Gastroesophageal sphincter (tissue), 4 donors: Measurements from ENCODE around the gene NDRG3. TPM values are rescaled to one million over a fixed set of nuclear protein-coding genes. Genes with fewer than 3 reads are reported as not detected.

ENCODE experiments used
- ATAC-seq: fragments of 150-250 bp; one replicate; pipeline ENCODE4 v1.9.1; 2016; ENCODE audit warnings: mild to moderate bottlenecking, moderate library complexity
- H3K27ac ChIP-seq, 4 donors: fragments of 200-600 bp; sonication (generic) in 3 of 4; 1 replicate in 3 of 4; 2 replicates in 1 of 4; pipeline ENCODE4 v1.5.1; 2016 to 2019
- H3K27me3 ChIP-seq: fragments of 200-600 bp; sonication (generic); one replicate; pipeline ENCODE4 v1.5.1; 2019
- H3K36me3 ChIP-seq, 2 donors: fragments of 200-600 bp; sonication (generic); one replicate each; pipeline ENCODE4 v1.5.1; 2019; ENCODE audit warnings: control low read depth in 1 of 2
- H3K4me1 ChIP-seq, 3 donors: fragments of 200-600 bp; sonication (generic); 1 replicate in 2 of 3; 2 replicates in 1 of 3; pipeline ENCODE4 v1.5.1; 2016 to 2019; ENCODE audit warnings: control low read depth in 2 of 3
- H3K4me3 ChIP-seq, 2 donors: fragments of 200-600 bp; sonication (generic); one replicate each; pipeline ENCODE4 v1.5.1; 2019; ENCODE audit warnings: mild to moderate bottlenecking in 1 of 2, moderate library complexity in 1 of 2
- H3K9me3 ChIP-seq, 3 donors: fragments of 200-600 bp; sonication (generic); one replicate each; pipeline ENCODE4 v1.5.1; 2017 to 2019; ENCODE audit warnings: control low read depth in 2 of 3
- EP300 ChIP-seq: sonication (generic); formaldehyde crosslinking; IDR thresholded peaks from one replicate; pipeline ENCODE4 v1.6.1; 2017; ENCODE audit warnings: antibody characterized with exemption, mild to moderate bottlenecking
- POLR2A ChIP-seq, 2 donors: fragments of 450-650 bp; IDR thresholded peaks; one replicate each; pipeline ENCODE4 v1.6.1; 2017; ENCODE audit warnings: antibody characterized with exemption in 2 of 2, mild to moderate bottlenecking in 2 of 2, moderate library complexity in 1 of 2
- POLR2AphosphoS5 ChIP-seq: sonication (generic); formaldehyde crosslinking; IDR thresholded peaks from one replicate; pipeline ENCODE4 v1.6.1; 2017; ENCODE audit warnings: antibody characterized with exemption
- WGBS, 2 donors: methylation state at CpG; one replicate each; pipeline ENCODE4 v1.1.5; 2018; ENCODE audit warnings: low coverage in 1 of 2; 5-methylcytosine and 5-hydroxymethylcytosine counted together
- total RNA-seq, 4 donors: library from RNA; depleted of rRNA; stranded (reverse); fragments of >200 nt; gene quantifications; one replicate each; pipeline ENCODE4 v1.1.0, GENCODE V29; 2016
- TF ChIP-seq, protein P1 (sequence below), 4 experiments: fragments of 200-600 bp in 2 of 4; fragments of 450-650 bp in 2 of 4; sonication (generic) in 1 of 4; IDR thresholded peaks; one replicate each; pipeline ENCODE4 v1.5.1; 2017 to 2019; ENCODE audit warnings: antibody characterized with exemption in 4 of 4, mild to moderate bottlenecking in 2 of 4, moderate library complexity in 2 of 4

Gene NDRG3
- 10 to 100 TPM; 13.3 to 37.1 (median 26.0) TPM for total RNA-seq

DNA sequence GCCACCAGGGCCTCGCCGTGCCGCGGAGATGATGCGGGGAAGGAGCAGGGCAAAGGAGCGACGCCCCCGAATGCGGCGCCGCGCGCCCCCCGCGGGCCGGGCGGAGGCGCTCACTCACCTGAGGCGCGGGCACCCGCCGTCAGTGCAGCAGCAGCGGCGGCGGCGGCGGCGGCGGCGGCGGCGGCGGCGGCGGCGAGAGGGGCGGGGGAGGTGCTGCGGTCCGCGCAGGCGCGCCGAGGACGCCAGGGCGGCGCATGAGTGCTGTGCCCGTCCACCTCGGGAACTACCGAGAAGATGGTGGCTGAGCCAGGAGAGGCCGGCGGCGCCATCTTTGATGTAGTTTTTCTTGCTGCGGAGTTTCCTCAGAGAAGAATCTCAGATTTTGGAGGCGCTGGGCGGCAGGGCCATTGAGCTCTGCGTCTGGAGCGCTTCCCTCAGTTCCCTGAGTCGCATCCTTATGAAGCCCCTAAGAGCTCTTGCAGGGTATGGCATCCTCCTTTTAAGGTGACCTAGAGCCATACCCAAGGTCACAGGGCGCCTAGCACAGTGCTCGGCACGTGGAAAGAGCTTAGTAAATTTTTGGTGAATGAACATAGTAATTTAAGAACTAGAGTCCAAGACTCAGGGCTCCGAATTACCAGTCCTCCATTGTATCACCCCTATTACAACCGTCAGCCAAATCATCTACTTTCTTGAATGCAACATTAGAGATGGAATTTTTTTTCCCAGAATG is at the start of gene NDRG3:
Gene NDRG3, minus strand, starts transcription at position 164 of the 733 bp plus-strand sequence. CDS start 24,355 bp downstream, outside the sequence.
- Histone ChIP-seq H3K4me1 (peaks cover 0 to 22% (median 0%) of the 10 kb centered on the region in 3 donors), H3K27me3 (no peaks in the 10 kb centered on the region), H3K4me3 (peak within 1 kb of the TSS; percentile 84 to 93), H3K27ac (peak within 1 kb of the TSS in 3 of 4 donors; percentile 75 to 83 (median 77)), H3K36me3 (no peaks in the 10 kb centered on the region), H3K9me3 (no peaks in the 10 kb centered on the region)
- WGBS, 2 donors: 5 to 40% methylated on average over 1 to 7 of the region's 63 CpGs
- TF ChIP-seq, protein P1, sequence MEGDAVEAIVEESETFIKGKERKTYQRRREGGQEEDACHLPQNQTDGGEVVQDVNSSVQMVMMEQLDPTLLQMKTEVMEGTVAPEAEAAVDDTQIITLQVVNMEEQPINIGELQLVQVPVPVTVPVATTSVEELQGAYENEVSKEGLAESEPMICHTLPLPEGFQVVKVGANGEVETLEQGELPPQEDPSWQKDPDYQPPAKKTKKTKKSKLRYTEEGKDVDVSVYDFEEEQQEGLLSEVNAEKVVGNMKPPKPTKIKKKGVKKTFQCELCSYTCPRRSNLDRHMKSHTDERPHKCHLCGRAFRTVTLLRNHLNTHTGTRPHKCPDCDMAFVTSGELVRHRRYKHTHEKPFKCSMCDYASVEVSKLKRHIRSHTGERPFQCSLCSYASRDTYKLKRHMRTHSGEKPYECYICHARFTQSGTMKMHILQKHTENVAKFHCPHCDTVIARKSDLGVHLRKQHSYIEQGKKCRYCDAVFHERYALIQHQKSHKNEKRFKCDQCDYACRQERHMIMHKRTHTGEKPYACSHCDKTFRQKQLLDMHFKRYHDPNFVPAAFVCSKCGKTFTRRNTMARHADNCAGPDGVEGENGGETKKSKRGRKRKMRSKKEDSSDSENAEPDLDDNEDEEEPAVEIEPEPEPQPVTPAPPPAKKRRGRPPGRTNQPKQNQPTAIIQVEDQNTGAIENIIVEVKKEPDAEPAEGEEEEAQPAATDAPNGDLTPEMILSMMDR (IDR thresholded peaks at IDR 0.05): peak in 3 of 4 experiments; percentile 17 to 27 (median 22)
- TF ChIP-seq POLR2AphosphoS5: peak; percentile 15
- TF ChIP-seq POLR2A (IDR thresholded peaks at IDR 0.05): no peak
- TF ChIP-seq EP300: no peak
- peak; percentile 100 for ATAC-seq

DNA sequence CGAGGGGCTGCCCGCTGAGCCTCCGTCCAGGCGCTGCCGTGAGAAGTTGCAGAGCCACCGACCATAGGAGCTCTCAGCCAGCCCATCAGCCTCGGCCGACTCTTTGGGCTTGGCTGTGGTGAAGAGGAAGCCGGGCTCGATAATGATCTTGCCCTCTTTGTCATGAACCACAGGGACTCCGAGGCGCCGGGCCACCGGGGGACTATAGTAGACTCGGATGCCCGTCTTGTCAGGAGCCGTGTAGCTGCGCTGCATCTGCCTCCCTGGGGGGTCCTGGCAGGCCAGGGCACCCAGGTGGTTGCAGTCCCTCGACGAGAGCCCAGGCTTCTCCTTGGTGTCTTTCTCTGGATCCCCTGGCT is 48.2 kb upstream of the NDRG3 start:
- no peak for ATAC-seq
- H3K27ac ChIP-seq: no peak overlapping the region
- WGBS, 2 donors: 82% methylated on average over 3 of the region's 20 CpGs; no CpG with 5 or more reads in 1 of the 2 donors
- TF ChIP-seq, protein P1 (IDR thresholded peaks at IDR 0.05): no peak
- H3K27me3 ChIP-seq: no peaks in the 10 kb centered on the region
- no peaks in the 10 kb centered on the region for H3K9me3 ChIP-seq
- H3K4me3 ChIP-seq: no peak overlapping the region
- peaks cover 4 to 90% of the 10 kb centered on the region in 2 donors for H3K36me3 ChIP-seq
- H3K4me1 ChIP-seq: peaks cover 0 to 15% (median 0%) of the 10 kb centered on the region in 3 donors

DNA sequence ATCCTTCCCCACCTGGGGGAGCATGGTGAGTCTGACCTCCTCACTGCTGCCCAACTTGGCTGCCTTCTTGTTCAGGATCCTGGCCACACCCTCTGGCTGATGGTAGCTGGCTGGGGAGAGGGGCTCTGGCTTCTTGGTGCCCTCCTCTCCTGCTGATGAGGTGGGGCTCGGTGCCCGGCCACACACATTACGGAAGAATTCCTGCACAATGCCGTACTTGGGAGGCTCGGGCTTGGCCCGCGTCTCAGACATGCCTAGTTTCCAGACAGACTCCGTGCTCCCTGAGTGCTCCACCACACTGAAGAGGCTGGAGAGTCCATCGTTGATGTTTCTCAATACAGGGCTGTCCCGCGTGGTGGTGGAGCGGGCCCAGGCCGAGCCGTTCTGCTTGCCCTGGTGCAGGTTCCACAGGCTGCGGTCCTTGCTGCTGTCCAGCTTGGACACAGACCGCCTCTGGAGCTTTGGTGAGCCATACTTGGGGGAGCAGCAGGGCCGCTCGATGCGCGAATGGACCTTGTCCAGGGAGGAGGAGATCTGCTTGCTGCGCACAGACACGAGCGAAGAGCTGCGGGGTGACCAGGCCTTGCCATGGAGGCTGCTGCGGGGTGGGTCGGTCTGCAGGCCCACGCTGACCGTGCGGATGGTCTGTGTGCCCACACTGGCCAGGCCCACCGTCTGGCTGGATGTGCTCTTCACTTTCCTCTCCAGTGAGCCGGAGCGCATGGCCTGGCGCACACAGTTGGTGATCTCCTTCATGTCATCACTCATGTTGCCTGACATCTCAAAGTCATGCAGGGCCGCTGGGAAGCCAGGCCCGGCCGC is 47.6 kb upstream of the NDRG3 start:
- ATAC-seq: no peak
- H3K36me3 ChIP-seq: peaks cover 4 to 90% of the 10 kb centered on the region in 2 donors

DNA sequence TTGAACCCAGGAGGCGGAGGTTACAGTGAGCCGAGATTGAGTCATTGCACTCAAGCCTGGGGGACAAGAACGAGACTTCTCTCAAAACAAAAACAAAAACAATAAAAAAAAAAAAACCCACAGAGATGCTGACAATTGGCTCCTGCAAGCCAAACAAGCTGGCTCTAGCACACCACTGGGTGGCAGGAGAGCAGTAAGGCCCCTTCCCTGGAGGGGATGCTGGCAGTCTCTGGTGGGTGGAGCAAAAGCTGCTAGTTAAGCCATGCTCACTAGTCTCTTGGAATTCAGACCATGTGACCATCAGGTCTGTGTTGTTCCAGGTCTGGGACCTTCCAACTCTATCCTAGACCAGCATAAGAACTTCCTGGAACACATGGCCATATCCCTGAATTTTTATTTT is 46.5 kb upstream of the NDRG3 start:
- Histone ChIP-seq H3K27me3 (no peaks in the 10 kb centered on the region), H3K36me3 (peaks cover 4 to 85% of the 10 kb centered on the region in 2 donors), H3K4me3 (no peak overlapping the region), H3K27ac (no peak overlapping the region), H3K9me3 (no peaks in the 10 kb centered on the region), H3K4me1 (peaks cover 0 to 15% (median 0%) of the 10 kb centered on the region in 3 donors)
- ATAC-seq: peak; percentile 85
- TF ChIP-seq EP300 (no peak), POLR2A (IDR thresholded peaks at IDR 0.05) (no peak), POLR2AphosphoS5 (no peak)
- TF ChIP-seq, protein P1 (IDR thresholded peaks at IDR 0.05): peak in 3 of 4 experiments; percentile 9 to 53 (median 39)
- whole genome bisulfite sequencing, 2 donors: 70% methylated on average over 3 of the region's 3 CpGs; no CpG with 5 or more reads in 1 of the 2 donors

More for the DNA sequence above, 47.6 kb upstream of the NDRG3 start:
- no peak for TF ChIP-seq POLR2A (IDR thresholded peaks at IDR 0.05)
- TF ChIP-seq POLR2AphosphoS5: no peak
- no peak for TF ChIP-seq EP300
- TF ChIP-seq, protein P1 (IDR thresholded peaks at IDR 0.05): no peak
- no CpG with 5 or more reads among the region's 36 CpGs for WGBS, 2 donors
- Histone ChIP-seq H3K27ac (no peak overlapping the region), H3K4me3 (no peak overlapping the region), H3K9me3 (no peaks in the 10 kb centered on the region), H3K4me1 (peaks cover 0 to 15% (median 0%) of the 10 kb centered on the region in 3 donors), H3K27me3 (no peaks in the 10 kb centered on the region)
